Right lobe of liver (tissue), 4 donors: ENCODE measurements around the gene IL27RA.

Source experiments
- POLR2A ChIP-seq: fragments of 450-650 bp; IDR thresholded peaks from one replicate; pipeline ENCODE4 v1.6.1; 2017; ENCODE audit warnings: antibody characterized with exemption, mild to moderate bottlenecking
- TF ChIP-seq, protein P1 (sequence below), 4 donors: fragments of 200-600 bp in 3 of 4; fragments of 450-650 bp in 1 of 4; IDR thresholded peaks; one replicate each; pipeline versions ENCODE4 v1.5.1 to v1.8.0; 2016 to 2022; ENCODE audit warnings: antibody characterized with exemption in 4 of 4, mild to moderate bottlenecking in 2 of 4
- donor health status: DM: no; HTN: no; CAD: no.
- donor health status: DM: no; HTN: no; CAD: no.
- donor health status: DM: no; HTN: yes; CAD: no.

DNA sequence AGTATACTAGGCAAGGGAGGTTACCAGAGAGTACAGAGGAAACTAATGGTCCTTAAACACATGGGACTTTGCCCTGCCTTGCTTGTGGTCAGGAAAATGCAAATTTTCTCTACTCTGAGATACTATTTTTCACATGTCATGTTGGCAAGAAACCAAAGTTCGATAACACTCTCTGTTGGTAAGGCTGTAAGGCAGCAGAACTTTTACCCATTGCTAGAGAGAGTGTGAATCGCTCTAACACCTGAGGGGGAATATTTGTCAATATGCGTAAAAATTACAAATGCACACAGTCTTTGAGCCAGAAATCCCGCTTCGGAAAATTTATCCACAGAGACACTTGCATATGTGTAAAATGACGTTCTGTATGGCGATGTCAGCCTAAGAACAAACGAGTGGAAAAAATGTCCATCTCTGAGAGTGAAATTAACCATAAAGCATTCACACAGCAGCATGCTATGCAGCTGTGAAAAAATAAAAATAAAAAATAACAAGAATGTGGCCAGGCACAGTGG is 16.0 kb upstream of the IL27RA start:
- TF ChIP-seq, protein P1, sequence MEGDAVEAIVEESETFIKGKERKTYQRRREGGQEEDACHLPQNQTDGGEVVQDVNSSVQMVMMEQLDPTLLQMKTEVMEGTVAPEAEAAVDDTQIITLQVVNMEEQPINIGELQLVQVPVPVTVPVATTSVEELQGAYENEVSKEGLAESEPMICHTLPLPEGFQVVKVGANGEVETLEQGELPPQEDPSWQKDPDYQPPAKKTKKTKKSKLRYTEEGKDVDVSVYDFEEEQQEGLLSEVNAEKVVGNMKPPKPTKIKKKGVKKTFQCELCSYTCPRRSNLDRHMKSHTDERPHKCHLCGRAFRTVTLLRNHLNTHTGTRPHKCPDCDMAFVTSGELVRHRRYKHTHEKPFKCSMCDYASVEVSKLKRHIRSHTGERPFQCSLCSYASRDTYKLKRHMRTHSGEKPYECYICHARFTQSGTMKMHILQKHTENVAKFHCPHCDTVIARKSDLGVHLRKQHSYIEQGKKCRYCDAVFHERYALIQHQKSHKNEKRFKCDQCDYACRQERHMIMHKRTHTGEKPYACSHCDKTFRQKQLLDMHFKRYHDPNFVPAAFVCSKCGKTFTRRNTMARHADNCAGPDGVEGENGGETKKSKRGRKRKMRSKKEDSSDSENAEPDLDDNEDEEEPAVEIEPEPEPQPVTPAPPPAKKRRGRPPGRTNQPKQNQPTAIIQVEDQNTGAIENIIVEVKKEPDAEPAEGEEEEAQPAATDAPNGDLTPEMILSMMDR (IDR thresholded peaks at IDR 0.05): no peak
- TF ChIP-seq POLR2A: no peak
